ENCODE results near the gene FCHSD2.
"Not testable (repeated sequence)": the region's sequence is repeated elsewhere in the genome, so short reads cannot be mapped to it uniquely, and the experiment has no call there.

The FCHSD2 gene

DNA sequence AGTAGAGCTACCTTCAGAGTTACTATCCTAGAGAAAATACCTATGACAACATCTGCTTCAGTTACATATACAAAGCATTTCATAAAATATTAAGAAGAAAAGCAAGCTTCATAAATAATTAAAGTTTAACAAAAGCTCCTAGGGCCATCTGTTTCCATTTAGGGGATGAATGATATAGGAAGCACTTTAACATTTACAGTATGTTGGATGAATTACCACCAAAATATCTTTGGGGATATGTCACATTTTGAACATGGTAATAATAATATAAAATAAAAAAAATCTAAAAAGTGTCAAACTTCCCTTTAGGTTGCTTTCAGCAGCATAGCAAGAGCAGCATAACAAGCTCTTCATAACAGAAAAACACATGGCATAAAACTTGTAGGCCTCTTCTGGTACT is 223.3 kb downstream of the FCHSD2 start:
- DNase-seq = no peak

DNA sequence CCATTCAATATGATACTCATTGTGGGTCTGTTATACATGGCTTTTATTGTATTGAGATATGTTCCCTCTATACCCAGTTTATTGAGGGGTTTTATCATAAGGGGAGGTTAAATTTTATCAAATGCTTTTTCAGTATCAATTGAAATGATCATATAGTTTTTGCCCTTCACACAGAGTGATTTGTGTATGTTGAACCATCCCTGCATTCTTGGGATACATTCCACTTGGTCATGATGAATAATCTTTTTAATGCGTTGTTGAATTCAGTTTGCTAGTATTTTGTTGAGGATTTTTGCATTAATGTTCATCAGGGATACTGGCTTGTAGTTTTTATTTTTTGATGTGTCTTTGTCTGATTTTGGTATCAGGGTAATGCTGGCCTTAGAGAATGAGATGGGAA is 229.9 kb downstream of the FCHSD2 start:
- no peak for DNase-seq

GRCh38 chr11:72909558-72910388 is 232.3 kb downstream of the FCHSD2 start:
- DNase-seq = not testable (repeated sequence)

- no peak for DNase-seq
Observed at GRCh38 chr11:72908032-72908676, 234.0 kb downstream of the FCHSD2 start.

DNA sequence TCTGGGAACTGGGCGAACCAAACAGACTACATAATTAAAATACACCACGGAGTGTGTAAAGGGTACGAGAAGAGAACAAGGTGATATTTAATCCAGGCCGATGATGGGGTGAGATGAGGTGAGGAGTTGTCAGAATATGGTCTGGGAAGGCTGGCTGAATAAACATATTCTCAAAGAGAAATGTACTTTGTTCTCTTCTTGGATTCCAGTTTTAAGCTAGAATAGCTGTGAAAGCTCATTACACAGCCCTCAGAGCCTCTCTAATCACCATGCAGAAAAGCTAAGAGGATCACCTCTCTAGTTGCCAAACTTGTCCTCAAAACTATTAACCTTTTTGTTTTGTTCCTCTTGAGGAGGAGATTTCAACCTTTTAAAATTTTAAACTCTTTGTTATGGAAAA is 238.1 kb downstream of the FCHSD2 start:
- no peak for DNase-seq

GRCh38 chr11:72901374-72901773 is 240.7 kb downstream of the FCHSD2 start:
- DNase-seq = no peak

GRCh38 chr11:72900013-72900412 is 242.1 kb downstream of the FCHSD2 start:
- DNase-seq = no peak

DNA sequence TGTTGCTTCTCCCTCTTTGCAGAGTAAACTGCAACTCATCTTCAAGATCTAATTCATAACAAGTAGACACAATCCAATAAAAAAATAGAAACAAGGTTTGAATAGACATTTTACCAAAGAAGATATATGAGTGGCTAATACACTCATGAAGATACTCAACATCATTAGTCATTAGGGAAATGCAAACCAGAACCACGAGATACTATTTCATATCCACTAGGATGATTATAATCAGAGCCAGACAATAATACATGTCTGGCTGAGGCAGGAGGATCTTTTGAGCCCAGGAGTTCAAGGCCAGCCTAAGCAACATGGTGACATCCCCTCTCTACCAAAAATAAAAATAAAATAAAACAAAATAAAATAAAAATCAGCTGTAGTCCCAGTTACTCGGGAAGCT is 242.9 kb downstream of the FCHSD2 start:
- no peak for DNase-seq

- DNase-seq = no peak
Observed at GRCh38 chr11:72897506-72897905, 244.6 kb downstream of the FCHSD2 start.

GRCh38 chr11:72896431-72896830 is 245.7 kb downstream of the FCHSD2 start:
- no peak for DNase-seq

DNA sequence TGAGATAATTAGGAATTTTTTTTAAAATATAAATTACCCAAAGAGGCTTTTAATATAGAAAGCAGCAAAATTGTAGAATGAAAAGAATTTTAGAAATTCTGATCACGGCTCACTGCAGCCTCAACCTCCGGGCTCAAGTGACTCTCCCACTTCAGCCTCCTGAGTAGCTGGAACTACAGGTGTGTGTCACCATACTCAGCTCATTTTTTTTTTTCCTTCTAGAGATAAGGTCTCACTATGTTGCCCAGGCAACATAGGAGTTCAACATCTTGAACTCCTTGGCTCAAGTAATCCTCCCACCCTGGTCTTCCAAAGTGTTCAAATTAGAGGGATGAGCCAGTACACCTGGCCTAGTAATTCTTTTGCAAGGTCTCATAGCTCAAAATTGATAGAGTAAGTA is 251.2 kb downstream of the FCHSD2 start:
- no peak for DNase-seq

DNA sequence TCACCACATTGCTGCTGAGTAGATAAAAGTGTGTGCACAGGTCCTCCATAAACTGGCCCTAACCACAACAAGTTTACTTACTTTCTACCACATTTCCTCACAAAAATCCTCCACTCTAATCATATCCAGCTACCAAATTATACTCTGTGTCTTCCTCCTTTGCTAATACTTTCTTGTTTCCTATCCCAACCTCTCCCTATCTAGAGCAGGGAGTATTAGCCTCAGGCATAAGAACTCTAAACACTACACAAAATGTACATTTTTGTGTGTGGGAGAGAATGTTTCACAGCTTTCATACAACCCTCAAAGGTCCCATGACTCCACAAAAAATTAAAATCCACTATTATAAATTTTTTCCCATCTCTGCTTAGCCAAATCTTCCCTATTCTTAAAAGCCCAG is 255.5 kb downstream of the FCHSD2 start:
- no peak for DNase-seq

DNA sequence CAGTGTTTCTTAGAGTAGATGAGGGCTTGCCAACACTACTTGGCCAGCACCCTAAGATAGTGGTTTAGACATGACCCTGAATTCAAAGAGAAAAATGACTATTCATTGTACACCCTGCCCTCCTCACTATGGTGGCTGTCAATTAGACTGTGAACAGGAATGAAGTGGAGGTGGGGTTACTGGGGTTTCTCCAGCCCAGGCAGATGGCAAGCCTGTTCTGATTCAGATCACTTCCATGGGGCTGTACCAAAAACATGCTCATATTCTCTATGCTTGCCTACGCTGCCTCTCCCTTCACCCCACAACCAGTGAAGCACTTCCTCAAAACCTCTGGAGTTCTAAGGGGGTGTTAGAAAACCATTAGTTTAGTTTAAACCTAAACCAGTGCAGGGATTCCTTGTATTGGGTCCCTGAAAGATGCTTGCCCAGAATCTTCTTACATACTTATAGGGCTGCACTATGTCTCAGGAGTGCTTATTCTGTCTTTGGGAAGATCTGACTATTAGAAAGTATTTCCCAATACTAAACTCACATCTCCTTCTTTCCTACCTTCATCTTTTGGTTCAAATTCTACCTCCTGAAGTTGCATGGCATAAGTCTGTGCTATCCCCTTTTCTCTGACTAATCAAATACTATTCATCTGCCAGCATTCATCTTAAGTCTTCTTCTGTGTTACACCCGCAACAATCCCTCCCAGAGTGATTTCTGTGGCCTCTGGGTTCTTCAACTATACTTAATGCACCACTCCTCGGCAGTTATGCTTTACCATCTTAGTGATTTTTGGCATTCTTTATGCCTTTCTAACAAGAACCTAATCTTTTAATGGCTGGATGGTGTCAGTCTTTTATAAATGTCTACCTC is 256.1 kb downstream of the FCHSD2 start:
- no peak for DNase-seq

DNA sequence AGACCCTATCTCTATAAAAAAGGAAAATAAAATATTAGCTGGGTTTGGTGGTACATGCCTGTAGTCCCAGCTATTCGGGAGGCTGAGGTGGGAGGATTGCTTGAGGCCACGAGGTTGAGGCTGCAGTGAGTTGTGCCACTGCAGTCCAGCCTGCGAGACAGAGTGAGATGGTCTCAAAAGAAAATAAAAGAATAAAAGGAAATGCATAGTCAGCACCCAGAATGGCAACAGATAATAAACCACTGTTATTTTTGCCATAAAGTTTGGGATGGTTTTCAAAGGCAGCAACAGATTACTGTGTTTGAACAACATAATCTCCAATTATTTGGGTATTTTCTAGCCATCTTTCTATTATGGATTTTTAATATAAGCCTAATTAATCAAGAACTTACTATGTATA is 266.0 kb downstream of the FCHSD2 start:
- DNase-seq = no peak

DNA sequence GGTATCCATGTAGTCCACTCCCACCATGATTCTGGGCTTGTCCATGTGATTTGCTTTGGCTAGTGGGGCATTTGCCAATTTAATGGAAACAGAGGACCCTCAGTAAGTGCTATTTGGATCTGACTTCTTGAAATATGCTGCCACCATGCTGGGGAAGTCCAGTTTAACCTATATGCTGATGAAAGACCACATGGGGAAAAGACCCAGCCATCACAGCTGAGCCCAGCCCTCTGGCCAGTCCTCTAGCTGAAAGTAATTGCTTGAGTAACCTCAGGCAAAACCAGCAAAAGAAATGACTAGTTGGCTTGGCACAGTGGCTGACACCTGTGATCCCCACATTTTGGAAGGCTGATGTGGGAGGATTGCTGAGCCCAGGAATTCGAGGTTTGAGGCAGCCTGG is 266.4 kb downstream of the FCHSD2 start:
- no peak for DNase-seq

DNA sequence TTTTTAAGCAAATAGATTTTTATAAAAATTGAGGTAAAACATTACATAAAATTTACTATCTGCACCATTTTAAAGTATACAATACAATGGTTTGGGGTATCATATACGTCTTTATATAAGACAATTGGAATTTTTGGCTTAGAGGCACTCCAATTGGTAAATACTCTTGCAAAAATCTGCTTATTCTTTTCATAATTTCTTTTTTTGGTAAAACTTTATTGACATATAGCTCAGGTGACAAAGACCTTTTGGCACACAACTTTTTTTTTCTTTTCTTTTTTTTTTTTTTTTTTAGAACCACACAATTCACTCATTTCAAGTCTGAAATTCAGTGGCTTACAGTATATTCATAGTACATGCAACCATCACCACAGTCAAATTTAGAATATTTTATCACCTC is 270.1 kb downstream of the FCHSD2 start:
- DNase-seq = no peak

GRCh38 chr11:72871119-72871518 is 271.0 kb downstream of the FCHSD2 start:
- DNase-seq = no peak

DNA sequence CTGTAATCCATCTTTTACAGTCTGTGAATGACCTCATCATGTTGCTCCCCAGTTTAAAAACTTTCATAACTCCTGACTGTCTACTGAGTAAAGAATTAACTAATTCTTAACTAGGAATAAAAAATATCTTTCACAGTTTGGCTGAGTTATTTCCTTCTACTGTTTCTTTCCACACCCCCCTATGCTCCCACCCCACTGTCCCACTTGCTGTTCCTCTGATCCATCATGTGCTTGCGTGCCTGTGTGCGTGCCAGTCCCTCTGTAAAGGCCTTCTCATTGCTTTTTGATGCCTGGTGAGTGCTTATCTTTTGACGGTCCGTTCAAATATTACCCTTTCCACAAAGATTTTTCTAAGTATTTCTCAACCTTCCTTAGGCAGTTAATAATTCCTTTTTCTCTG is 272.3 kb downstream of the FCHSD2 start:
- no peak for DNase-seq

DNA sequence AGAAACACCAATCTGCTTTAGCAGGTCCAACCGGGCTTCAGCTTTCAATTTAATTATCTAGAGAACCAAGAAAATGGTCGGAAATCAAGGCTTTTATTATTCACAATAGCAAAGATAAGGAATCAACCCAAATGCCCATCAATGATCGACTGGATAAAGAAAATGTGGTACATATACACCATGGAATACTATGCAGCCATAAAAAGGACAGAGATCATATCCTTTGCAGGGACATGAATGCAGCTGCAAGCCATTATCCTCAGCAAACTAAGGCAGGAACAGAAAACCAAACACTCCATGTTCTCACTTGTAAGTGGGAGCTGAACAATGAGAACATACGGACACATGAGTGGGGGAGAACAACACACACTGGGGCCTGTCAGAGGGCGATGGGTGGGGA is 274.1 kb downstream of the FCHSD2 start:
- no peak for DNase-seq

- DNase-seq = no peak
Observed at GRCh38 chr11:72864702-72865655, 277.1 kb downstream of the FCHSD2 start.

DNA sequence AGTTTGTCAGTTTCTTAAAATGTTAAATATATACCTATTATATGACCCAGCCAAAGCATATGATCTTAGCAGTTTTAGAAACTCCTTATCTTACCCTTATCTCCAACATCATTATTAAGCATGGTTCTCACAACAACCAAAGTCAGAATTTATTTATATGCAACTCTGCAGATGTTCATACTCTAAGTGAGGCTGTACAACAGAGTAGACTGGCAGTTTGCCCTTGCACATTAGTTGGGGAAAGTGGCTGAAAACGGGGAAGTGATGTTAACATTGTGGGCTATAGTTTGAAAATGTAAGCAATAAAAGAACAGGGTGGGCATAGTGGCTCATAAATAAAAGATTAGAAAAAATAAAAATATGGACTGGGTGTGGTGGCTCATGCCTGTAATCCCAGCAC is 278.2 kb downstream of the FCHSD2 start:
- no peak for DNase-seq

- DNase-seq = no peak
Observed at GRCh38 chr11:72863091-72863490, 279.0 kb downstream of the FCHSD2 start.

Measured in T-helper 9 cell (primary cell).